Measurements from ENCODE around the gene ELMOD1. TPM values are rescaled to one million over a fixed set of nuclear protein-coding genes. Genes with fewer than 3 reads are reported as not detected.

ELMOD1 gene
- total RNA-seq, 2 experiments from 2014 or later, result not detected

DNA sequence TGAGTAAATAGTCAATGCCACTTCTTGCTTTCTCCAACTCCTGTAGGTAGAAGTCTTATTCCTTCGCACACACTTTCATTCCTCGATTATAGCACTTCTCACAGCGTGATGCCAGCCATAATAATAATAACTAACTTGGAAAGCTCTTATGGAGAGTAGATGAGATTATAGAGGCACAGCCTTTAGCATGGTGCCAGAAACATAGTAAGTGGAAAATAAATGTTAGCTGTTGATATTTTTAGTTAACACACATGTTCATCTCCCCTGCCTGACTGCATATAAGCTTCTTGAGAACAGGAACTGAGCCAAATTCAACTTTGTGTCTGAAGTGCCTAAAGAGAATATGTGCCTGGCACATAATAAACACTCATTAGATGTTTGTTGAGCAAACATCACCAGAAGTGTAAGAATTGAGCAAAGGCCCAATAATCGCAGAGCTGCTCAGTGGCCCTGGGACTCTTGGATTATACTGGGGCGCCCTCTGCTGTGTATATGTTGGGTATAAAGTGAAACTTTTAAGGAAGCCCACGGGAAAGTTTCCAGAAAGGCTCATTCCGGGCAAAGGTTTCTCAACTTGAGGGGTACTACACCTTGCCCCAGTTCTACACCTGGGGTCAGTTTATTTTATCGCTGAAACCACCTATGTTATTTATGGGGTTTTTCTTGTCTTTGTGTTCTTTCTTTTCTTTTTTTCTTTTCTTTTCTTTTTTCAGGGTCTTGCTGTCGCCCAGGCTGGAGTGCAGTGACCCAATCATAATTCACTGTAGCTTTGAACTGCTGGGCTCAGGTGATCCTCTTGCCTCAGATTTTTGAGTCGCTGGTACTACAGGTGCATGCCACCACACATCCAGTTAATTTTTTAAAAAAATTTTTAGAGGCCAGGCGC lies 98.6 kb downstream of the ELMOD1 start:
- no peak overlapping the region for H3K4me3 ChIP-seq (ENCODE audit: low read depth, low read length, poor library complexity, severe bottlenecking)
- H3K79me2 ChIP-seq (ENCODE audit: insufficient read depth, low read depth, low read length), result no peaks in the 10 kb centered on the region
- no peaks in the 10 kb centered on the region for H4K20me1 ChIP-seq (ENCODE audit: insufficient read depth, low read length)
- H2AFZ ChIP-seq (ENCODE audit: low read length), result no peak overlapping the region
- TF ChIP-seq, protein P1, sequence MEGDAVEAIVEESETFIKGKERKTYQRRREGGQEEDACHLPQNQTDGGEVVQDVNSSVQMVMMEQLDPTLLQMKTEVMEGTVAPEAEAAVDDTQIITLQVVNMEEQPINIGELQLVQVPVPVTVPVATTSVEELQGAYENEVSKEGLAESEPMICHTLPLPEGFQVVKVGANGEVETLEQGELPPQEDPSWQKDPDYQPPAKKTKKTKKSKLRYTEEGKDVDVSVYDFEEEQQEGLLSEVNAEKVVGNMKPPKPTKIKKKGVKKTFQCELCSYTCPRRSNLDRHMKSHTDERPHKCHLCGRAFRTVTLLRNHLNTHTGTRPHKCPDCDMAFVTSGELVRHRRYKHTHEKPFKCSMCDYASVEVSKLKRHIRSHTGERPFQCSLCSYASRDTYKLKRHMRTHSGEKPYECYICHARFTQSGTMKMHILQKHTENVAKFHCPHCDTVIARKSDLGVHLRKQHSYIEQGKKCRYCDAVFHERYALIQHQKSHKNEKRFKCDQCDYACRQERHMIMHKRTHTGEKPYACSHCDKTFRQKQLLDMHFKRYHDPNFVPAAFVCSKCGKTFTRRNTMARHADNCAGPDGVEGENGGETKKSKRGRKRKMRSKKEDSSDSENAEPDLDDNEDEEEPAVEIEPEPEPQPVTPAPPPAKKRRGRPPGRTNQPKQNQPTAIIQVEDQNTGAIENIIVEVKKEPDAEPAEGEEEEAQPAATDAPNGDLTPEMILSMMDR (conservative IDR thresholded peaks at IDR 0.05; ENCODE audit: low read length), result peak; percentile 85
- TF ChIP-seq EZH2phosphoT487 (IDR thresholded peaks at IDR 0.05; ENCODE audit: borderline replicate concordance, low read depth, low read length), result no peak
- H3K9me2 ChIP-seq (ENCODE audit: insufficient read depth, low read length), result no peaks in the 10 kb centered on the region
- POLR2A ChIA-PET, result interaction anchor here (1.0 to 1.9 kb wide), 3 partner anchors 113 to 126 kb away, joined by 3 to 6 read pairs (median 4); no protein-coding TSS in a partner anchor
- CTCF ChIA-PET (ENCODE audit: unreplicated experiment), result interaction anchor here (0.9 to 2.3 kb wide), 2 partner anchors 14 to 127 kb away, joined by 3 to 11 read pairs; no protein-coding TSS in a partner anchor
- no peaks in the 10 kb centered on the region for H3K9me3 ChIP-seq (ENCODE audit: low read length)
- no peaks in the 10 kb centered on the region for H3K36me3 ChIP-seq (ENCODE audit: insufficient read depth, low read length)
- peak; percentile 61 for DNase-seq (ENCODE audit: low spot score)
- H3K4me1 ChIP-seq (ENCODE audit: insufficient read depth, low read length, poor library complexity, severe bottlenecking), result no peaks in the 10 kb centered on the region
- H3K27ac ChIP-seq (ENCODE audit: low read depth, low read length, poor library complexity, severe bottlenecking), result no peak overlapping the region
- no TSS peak for BruUV-seq (replicated peaks)
- H3K4me2 ChIP-seq (ENCODE audit: low read length), result no peak overlapping the region
- intact Hi-C loops (cut with micrococcal nuclease; ENCODE audit: unreplicated experiment), result loop anchor here (1.0 kb wide), 2 partner anchors 126 to 140 kb away; no protein-coding TSS in a partner anchor

DNA sequence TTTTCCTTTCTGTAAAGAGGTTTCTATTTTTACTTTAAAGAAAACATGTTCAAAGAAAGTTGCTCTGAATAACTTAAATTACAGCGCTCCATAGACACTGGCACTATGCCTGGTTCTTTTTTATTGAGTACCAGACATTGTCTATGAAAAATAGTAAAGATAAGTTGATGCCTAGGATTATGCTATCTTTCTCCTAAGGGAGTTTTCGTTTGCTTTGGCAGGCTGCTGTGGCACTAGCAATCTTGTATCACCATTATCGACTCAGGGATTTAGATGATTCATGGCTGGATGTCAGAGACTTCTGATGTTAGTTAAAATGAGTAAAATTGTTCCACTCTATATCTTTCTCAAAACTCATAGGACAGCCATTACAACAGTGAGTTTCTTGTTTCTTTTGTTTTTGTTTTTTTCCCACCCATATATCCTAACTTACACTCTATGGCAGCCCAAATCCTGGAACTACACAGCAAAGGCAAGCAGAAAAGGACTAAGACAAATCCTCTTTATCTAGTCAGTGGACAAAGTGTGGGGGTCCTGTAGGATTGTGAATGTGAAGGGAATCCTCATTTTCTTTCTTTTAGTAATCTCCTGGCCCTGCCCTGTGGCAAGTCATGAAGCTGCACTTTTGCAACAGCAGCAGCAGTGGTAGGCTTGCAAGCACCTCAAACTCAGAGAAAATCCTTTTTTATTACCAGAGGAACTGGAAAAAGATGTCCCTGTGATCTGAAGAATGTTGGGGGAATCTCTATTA lies 100.2 kb downstream of the ELMOD1 start:
- no peaks in the 10 kb centered on the region for H3K9me2 ChIP-seq (ENCODE audit: insufficient read depth, low read length)
- ChIA-PET CTCF (ENCODE audit: unreplicated experiment) (no interaction called here), POLR2A (no interaction called here)
- no peak overlapping the region for H3K27ac ChIP-seq (ENCODE audit: low read depth, low read length, poor library complexity, severe bottlenecking)
- no peak overlapping the region for H3K4me2 ChIP-seq (ENCODE audit: low read length)
- H3K9me3 ChIP-seq (ENCODE audit: low read length), result no peaks in the 10 kb centered on the region
- no peak for DNase-seq (ENCODE audit: low spot score)
- H3K4me1 ChIP-seq (ENCODE audit: insufficient read depth, low read length, poor library complexity, severe bottlenecking), result no peaks in the 10 kb centered on the region
- intact Hi-C loops (cut with micrococcal nuclease; ENCODE audit: unreplicated experiment), result no loop called here
- no peak for TF ChIP-seq EZH2phosphoT487 (IDR thresholded peaks at IDR 0.05; ENCODE audit: borderline replicate concordance, low read depth, low read length)
- TF ChIP-seq, protein P1 (conservative IDR thresholded peaks at IDR 0.05; ENCODE audit: low read length), result no peak
- no TSS peak for BruUV-seq (replicated peaks)
- H3K4me3 ChIP-seq (ENCODE audit: low read depth, low read length, poor library complexity, severe bottlenecking), result no peak overlapping the region
- no peaks in the 10 kb centered on the region for H3K79me2 ChIP-seq (ENCODE audit: insufficient read depth, low read depth, low read length)
- no peaks in the 10 kb centered on the region for H3K36me3 ChIP-seq (ENCODE audit: insufficient read depth, low read length)
- H2AFZ ChIP-seq (ENCODE audit: low read length), result no peak overlapping the region
- H4K20me1 ChIP-seq (ENCODE audit: insufficient read depth, low read length), result no peaks in the 10 kb centered on the region

Measured in OCI-LY7 (cell line).